KBM-7 (cell line): ENCODE measurements around the gene DYNLRB1.

ENCODE experiments used
- DNase-seq: peaks from one replicate; pipeline ENCODE4 v3.0.0-alpha.2; 2015
- in situ Hi-C: fragments of 300-500 bp; cut with MboI; formaldehyde crosslinking; loops from 2 replicates; pipeline ENCODE4 v1.14.3; 2020; ENCODE audit warnings: low sequenced_read_pairs, low pct_unique_long_range_greater_than_20kb, mixed read lengths

The DYNLRB1 gene

GRCh38 chr20:34528921-34529297 lies 12.7 kb downstream of the DYNLRB1 start:
- DNase-seq, result no peak
- in situ Hi-C loops, result no loop called here

GRCh38 chr20:34529742-34530141 lies 13.5 kb downstream of the DYNLRB1 start:
- in situ Hi-C loops, result loop anchor here (10.0 kb wide), 1 partner anchor 175 kb away; the partner anchor contains the start of gene TP53INP2
- DNase-seq, result no peak

GRCh38 chr20:34530342-34530741 lies 14.1 kb downstream of the DYNLRB1 start:
- DNase-seq, result no peak
- in situ Hi-C loops, result loop anchor here (10.0 kb wide), 1 partner anchor 174 kb away; the partner anchor contains the start of gene TP53INP2

- no peak for DNase-seq
- in situ Hi-C loops, result loop anchor here (10.0 kb wide), 1 partner anchor 173 kb away; the partner anchor contains the start of gene TP53INP2
These were observed 15.5 kb downstream of the DYNLRB1 start for GRCh38 chr20:34531608-34532265.

GRCh38 chr20:34532320-34532719 lies 16.1 kb downstream of the DYNLRB1 start:
- in situ Hi-C loops, result loop anchor here (10.0 kb wide), 1 partner anchor 172 kb away; the partner anchor contains the start of gene TP53INP2
- DNase-seq, result no peak

- no peak for DNase-seq
- in situ Hi-C loops, result loop anchor here (10.0 kb wide), 1 partner anchor 172 kb away; the partner anchor contains the start of gene TP53INP2
These were observed 16.5 kb downstream of the DYNLRB1 start for GRCh38 chr20:34532756-34533155.

- in situ Hi-C loops, result loop anchor here (10.0 kb wide), 1 partner anchor 170 kb away; the partner anchor contains the start of gene TP53INP2
- no peak for DNase-seq
These were observed 18.4 kb downstream of the DYNLRB1 start for GRCh38 chr20:34534391-34535165.

GRCh38 chr20:34535301-34535840 lies 19.1 kb downstream of the DYNLRB1 start:
- no peak for DNase-seq
- in situ Hi-C loops, result loop anchor here (10.0 kb wide), 1 partner anchor 169 kb away; the partner anchor contains the start of gene TP53INP2

GRCh38 chr20:34535857-34536256 lies 19.6 kb downstream of the DYNLRB1 start:
- no peak for DNase-seq
- in situ Hi-C loops, result loop anchor here (10.0 kb wide), 1 partner anchor 169 kb away; the partner anchor contains the start of gene TP53INP2

GRCh38 chr20:34536798-34537394 lies 20.7 kb downstream of the DYNLRB1 start:
- in situ Hi-C loops, result loop anchor here (10.0 kb wide), 1 partner anchor 168 kb away; the partner anchor contains the start of gene TP53INP2
- peak; percentile 71 for DNase-seq

- in situ Hi-C loops, result loop anchor here (10.0 kb wide), 1 partner anchor 167 kb away; the partner anchor contains the start of gene TP53INP2
- no peak for DNase-seq
These were observed 21.4 kb downstream of the DYNLRB1 start for GRCh38 chr20:34537651-34538050.

GRCh38 chr20:34538671-34539123 lies 22.5 kb downstream of the DYNLRB1 start:
- peak; percentile 68 for DNase-seq
- in situ Hi-C loops, result loop anchor here (10.0 kb wide), 1 partner anchor 166 kb away; the partner anchor contains the start of gene TP53INP2

GRCh38 chr20:34539756-34540155 lies 23.5 kb downstream of the DYNLRB1 start:
- no peak for DNase-seq
- in situ Hi-C loops, result loop anchor here (10.0 kb wide), 1 partner anchor 165 kb away; the partner anchor contains the start of gene TP53INP2

GRCh38 chr20:34540596-34541263 lies 24.5 kb downstream of the DYNLRB1 start:
- no peak for DNase-seq
- in situ Hi-C loops, result no loop called here

- DNase-seq, result no peak
- in situ Hi-C loops, result no loop called here
These were observed 25.2 kb downstream of the DYNLRB1 start for GRCh38 chr20:34541264-34541901.

GRCh38 chr20:34541917-34542316 lies 25.7 kb downstream of the DYNLRB1 start:
- in situ Hi-C loops, result no loop called here
- DNase-seq, result no peak

GRCh38 chr20:34542439-34542838 lies 26.2 kb downstream of the DYNLRB1 start:
- DNase-seq, result no peak
- in situ Hi-C loops, result no loop called here

- in situ Hi-C loops, result no loop called here
- DNase-seq, result no peak
These were observed 27.3 kb downstream of the DYNLRB1 start for GRCh38 chr20:34543463-34544056.
